CD4-positive, alpha-beta T cell treated with Interleukin-6 for 4 hours (primary cell): ENCODE results near the gene ZNF175.
A peak's percentile ranks its signal among the peaks of the same experiment; 100 is the strongest.

Experiments used
- DNase-seq: peaks from one replicate; pipeline ENCODE4 v3.0.0-alpha.2; 2020; ENCODE audit warnings: mixed read lengths

The ZNF175 gene

GRCh38 chr19:51570962-51571575 is at the start of gene ZNF175:
Gene ZNF175 (plus strand): TSS chr19:51571283. CDS start chr19:51573330, 2,047 bp downstream.
- peak; percentile 91 for DNase-seq

- no peak for DNase-seq
Observed at GRCh38 chr19:51521357-51521756, 49.7 kb upstream of the ZNF175 start.

- DNase-seq: no peak
Observed at GRCh38 chr19:51521781-51522180, 49.3 kb upstream of the ZNF175 start.

- no peak for DNase-seq
Observed at GRCh38 chr19:51524666-51525264, 46.3 kb upstream of the ZNF175 start.

- no peak for DNase-seq
Observed at GRCh38 chr19:51525651-51526050, 45.4 kb upstream of the ZNF175 start.

- DNase-seq: no peak
Observed at GRCh38 chr19:51529301-51529700, 41.8 kb upstream of the ZNF175 start.

GRCh38 chr19:51530616-51531015 is 40.5 kb upstream of the ZNF175 start:
- no peak for DNase-seq

- peak; percentile 12 for DNase-seq
Observed at GRCh38 chr19:51531349-51532315, 39.5 kb upstream of the ZNF175 start, which contains the start of gene SIGLEC6. Gene SIGLEC6 (minus strand): TSS chr19:51531670. CDS start chr19:51531648, 22 bp downstream.

GRCh38 chr19:51535535-51535934 is 35.5 kb upstream of the ZNF175 start:
- no peak for DNase-seq

- DNase-seq: no peak
Observed at GRCh38 chr19:51539821-51540366, 31.2 kb upstream of the ZNF175 start.

GRCh38 chr19:51541458-51542357 is 29.4 kb upstream of the ZNF175 start:
- no peak for DNase-seq

- no peak for DNase-seq
Observed at GRCh38 chr19:51542699-51543098, 28.4 kb upstream of the ZNF175 start.

GRCh38 chr19:51544038-51544437 is 27.0 kb upstream of the ZNF175 start:
- no peak for DNase-seq

- DNase-seq: no peak
Observed at GRCh38 chr19:51546107-51546649, 24.9 kb upstream of the ZNF175 start.

GRCh38 chr19:51546650-51547396 is 24.3 kb upstream of the ZNF175 start:
- DNase-seq: peak; percentile 6

GRCh38 chr19:51547397-51548212 is 23.5 kb upstream of the ZNF175 start:
- DNase-seq: no peak

- DNase-seq: no peak
Observed at GRCh38 chr19:51548213-51548651, 22.9 kb upstream of the ZNF175 start.

GRCh38 chr19:51548891-51549305 is 22.2 kb upstream of the ZNF175 start:
- no peak for DNase-seq

- DNase-seq: no peak
Observed at GRCh38 chr19:51549533-51550324, 21.4 kb upstream of the ZNF175 start.
